Activated naive CD4-positive, alpha-beta T cell (primary cell): ENCODE data around the gene BFSP1.

Experiments
- DNase-seq, 4 experiments: peaks; one replicate each; lab custom pipeline; 2025; lab: John Stamatoyannopoulos, UW

BFSP1 gene

GRCh38 chr20:17497821-17498580, 33.2 kb downstream of the BFSP1 start:
- DNase-seq = no peak

- DNase-seq = no peak
Observed at GRCh38 chr20:17495826-17496225, 35.4 kb downstream of the BFSP1 start.

GRCh38 chr20:17494201-17494600, 37.0 kb downstream of the BFSP1 start:
- no peak for DNase-seq

GRCh38 chr20:17493173-17493572, 38.0 kb downstream of the BFSP1 start:
- no peak for DNase-seq

GRCh38 chr20:17491488-17491887, 39.7 kb downstream of the BFSP1 start:
- no peak for DNase-seq

GRCh38 chr20:17491041-17491440, 40.1 kb downstream of the BFSP1 start:
- no peak for DNase-seq

- DNase-seq = no peak
Observed at GRCh38 chr20:17490501-17490900, 40.7 kb downstream of the BFSP1 start.

GRCh38 chr20:17488916-17489600, 42.1 kb downstream of the BFSP1 start:
- DNase-seq = no peak

GRCh38 chr20:17485017-17485416, 46.2 kb downstream of the BFSP1 start:
- DNase-seq = no peak

- no peak for DNase-seq
Observed at GRCh38 chr20:17482536-17482935, 48.6 kb downstream of the BFSP1 start.

GRCh38 chr20:17481661-17482060, 49.5 kb downstream of the BFSP1 start:
- DNase-seq = no peak

GRCh38 chr20:17480696-17481095, 50.5 kb downstream of the BFSP1 start:
- no peak for DNase-seq

- no peak for DNase-seq
Observed at GRCh38 chr20:17479063-17479657, 52.0 kb downstream of the BFSP1 start.

- DNase-seq = no peak
Observed at GRCh38 chr20:17473659-17474058, 57.5 kb downstream of the BFSP1 start.

GRCh38 chr20:17471606-17472187, 59.5 kb downstream of the BFSP1 start:
- no peak for DNase-seq

- no peak for DNase-seq
Observed at GRCh38 chr20:17470973-17471372, 60.2 kb downstream of the BFSP1 start.

- no peak for DNase-seq
Observed at GRCh38 chr20:17470521-17470920, 60.7 kb downstream of the BFSP1 start.

GRCh38 chr20:17469246-17470030, 61.7 kb downstream of the BFSP1 start:
- DNase-seq = no peak

GRCh38 chr20:17468073-17468840, 62.9 kb downstream of the BFSP1 start:
- DNase-seq = no peak

- no peak for DNase-seq
Observed at GRCh38 chr20:17467120-17467655, 64.0 kb downstream of the BFSP1 start.

GRCh38 chr20:17466641-17467040, 64.5 kb downstream of the BFSP1 start:
- DNase-seq = no peak
